ENCODE data around the gene PGC.

GRCh38 chr6:41702089-41702745 lies 45.0 kb downstream of the PGC start:
- TF ChIP-seq GATA3 (IDR thresholded peaks at IDR 0.05; ENCODE audit: low read depth, low read length) (no peak), GATA2 (IDR thresholded peaks at IDR 0.05; ENCODE audit: low read depth, low read length) (no peak)

All from SH-SY5Y (cell line).